Activated CD8-positive, alpha-beta memory T cell treated with anti-CD3 and anti-CD28 coated beads, Interleukin-2, amount 10 ng/mL, durations not matched to agents 7 days and 5 days (primary cell): ENCODE results near the gene XRCC5. TPM values are rescaled to one million over a fixed set of nuclear protein-coding genes. Genes with fewer than 3 reads are reported as not detected.

ENCODE experiments used
- ATAC-seq: fragments of 150-1000 bp; cut with Tn5 transposase; one replicate; pipeline ENCODE4 v1.10.0; 2021; ENCODE audit warnings: moderate library complexity
- CTCF ChIA-PET: fragments of 350-600 bp; sonication (Branson Sonifier 250); formaldehyde crosslinking; loops from one replicate; lab custom pipeline; 2021; ENCODE audit warnings: antibody characterized with exemption; lab: Charles Lee
- DNase-seq: peaks from one replicate; pipeline ENCODE4 v3.0.0-alpha.2; 2020
- H3K27ac Mint-ChIP-seq: one replicate; pipeline ENCODE4 v1.8.0; 2021; ENCODE audit warnings: mild to moderate bottlenecking, mixed read lengths
- H3K27me3 Mint-ChIP-seq: one replicate; pipeline ENCODE4 v1.8.0; 2021; ENCODE audit warnings: mixed read lengths
- H3K36me3 Mint-ChIP-seq: one replicate; pipeline ENCODE4 v1.8.0; 2021; ENCODE audit warnings: mild to moderate bottlenecking, mixed read lengths
- H3K4me1 Mint-ChIP-seq: one replicate; pipeline ENCODE4 v1.8.0; 2021; ENCODE audit warnings: mixed read lengths
- H3K4me3 Mint-ChIP-seq: one replicate; pipeline ENCODE4 v1.8.0; 2021; ENCODE audit warnings: mild to moderate bottlenecking, moderate library complexity, mixed read lengths
- H3K9me3 Mint-ChIP-seq: one replicate; pipeline ENCODE4 v1.8.0; 2022; ENCODE audit warnings: low read depth, mixed read lengths
- total RNA-seq, 2 experiments: library from RNA; stranded (reverse); gene quantifications; one replicate each; pipeline ENCODE4 v1.2.3, GENCODE V29; 2021

Gene XRCC5
- total RNA-seq, 2 experiments from 2014 or later, result 307 to 424 TPM

GRCh38 chr2:216155954-216156353, 46.8 kb downstream of the XRCC5 start:
- peaks cover 73% of the 10 kb centered on the region for H3K36me3 Mint-ChIP-seq
- CTCF ChIA-PET, result interaction anchor here (1.6 kb wide), 1 partner anchor 17 kb away, joined by 3 read pairs; no protein-coding TSS in a partner anchor
- no peak overlapping the region for H3K27ac Mint-ChIP-seq
- H3K4me1 Mint-ChIP-seq, result peaks cover 19% of the 10 kb centered on the region
- no peaks in the 10 kb centered on the region for H3K9me3 Mint-ChIP-seq
- DNase-seq (no peak), ATAC-seq (no peak)
- H3K27me3 Mint-ChIP-seq, result no peaks in the 10 kb centered on the region
- H3K4me3 Mint-ChIP-seq, result no peak overlapping the region

- CTCF ChIA-PET, result interaction anchor here (1.6 kb wide), 1 partner anchor 17 kb away, joined by 3 read pairs; no protein-coding TSS in a partner anchor
- Mint-ChIP-seq H3K4me3 (no peak overlapping the region), H3K27me3 (no peaks in the 10 kb centered on the region), H3K4me1 (peaks cover 17% of the 10 kb centered on the region), H3K27ac (no peak overlapping the region), H3K9me3 (no peaks in the 10 kb centered on the region), H3K36me3 (peaks cover 73% of the 10 kb centered on the region)
- DNase-seq (no peak), ATAC-seq (no peak)
Measured at GRCh38 chr2:216156822-216157221, 47.7 kb downstream of the XRCC5 start.

- ATAC-seq (no peak), DNase-seq (no peak)
- no peak overlapping the region for H3K4me3 Mint-ChIP-seq
- H3K27me3 Mint-ChIP-seq, result no peaks in the 10 kb centered on the region
- CTCF ChIA-PET, result interaction anchor here (0.8 to 1.3 kb wide), 3 partner anchors 12 to 63 kb away, joined by 3 to 6 read pairs (median 4); no protein-coding TSS in a partner anchor
- H3K9me3 Mint-ChIP-seq, result no peaks in the 10 kb centered on the region
- peaks cover 7% of the 10 kb centered on the region for H3K4me1 Mint-ChIP-seq
- H3K27ac Mint-ChIP-seq, result no peak overlapping the region
- peaks cover 77% of the 10 kb centered on the region for H3K36me3 Mint-ChIP-seq
Measured at GRCh38 chr2:216159144-216159543, 50.0 kb downstream of the XRCC5 start.

- Mint-ChIP-seq H3K27me3 (no peaks in the 10 kb centered on the region), H3K9me3 (no peaks in the 10 kb centered on the region), H3K27ac (no peak overlapping the region), H3K4me3 (no peak overlapping the region), H3K4me1 (peaks cover 7% of the 10 kb centered on the region), H3K36me3 (peaks cover 76% of the 10 kb centered on the region)
- CTCF ChIA-PET, result interaction anchor here (0.8 to 1.3 kb wide), 3 partner anchors 12 to 63 kb away, joined by 3 to 6 read pairs (median 4); no protein-coding TSS in a partner anchor
- DNase-seq, result no peak
- no peak for ATAC-seq
Measured at GRCh38 chr2:216159646-216160045, 50.5 kb downstream of the XRCC5 start.

- CTCF ChIA-PET, result interaction anchor here (2.1 kb wide), 1 partner anchor 28 kb away, joined by 6 read pairs; no protein-coding TSS in a partner anchor
- Mint-ChIP-seq H3K27me3 (no peaks in the 10 kb centered on the region), H3K4me1 (peaks cover 8% of the 10 kb centered on the region), H3K27ac (no peak overlapping the region), H3K9me3 (no peaks in the 10 kb centered on the region), H3K4me3 (no peak overlapping the region), H3K36me3 (peaks cover 75% of the 10 kb centered on the region)
- ATAC-seq, result no peak
- no peak for DNase-seq
Measured at GRCh38 chr2:216160786-216161185, 51.6 kb downstream of the XRCC5 start.

- Mint-ChIP-seq H3K4me3 (no peak overlapping the region), H3K27ac (no peak overlapping the region), H3K36me3 (peaks cover 71% of the 10 kb centered on the region), H3K27me3 (no peaks in the 10 kb centered on the region), H3K9me3 (no peaks in the 10 kb centered on the region), H3K4me1 (peaks cover 13% of the 10 kb centered on the region)
- no peak for DNase-seq
- CTCF ChIA-PET, result interaction anchor here (1.2 to 2.1 kb wide), 4 partner anchors 12 to 242 kb away, joined by 3 to 6 read pairs (median 4); no protein-coding TSS in a partner anchor
- no peak for ATAC-seq
Measured at GRCh38 chr2:216161967-216162366, 52.8 kb downstream of the XRCC5 start.

GRCh38 chr2:216163518-216163917, 54.4 kb downstream of the XRCC5 start:
- H3K9me3 Mint-ChIP-seq, result no peaks in the 10 kb centered on the region
- peaks cover 13% of the 10 kb centered on the region for H3K4me1 Mint-ChIP-seq
- DNase-seq (no peak), ATAC-seq (no peak)
- H3K4me3 Mint-ChIP-seq, result no peak overlapping the region
- H3K36me3 Mint-ChIP-seq, result peaks cover 77% of the 10 kb centered on the region
- CTCF ChIA-PET, result no interaction called here
- H3K27ac Mint-ChIP-seq, result no peak overlapping the region
- H3K27me3 Mint-ChIP-seq, result no peaks in the 10 kb centered on the region

GRCh38 chr2:216164087-216164486, 54.9 kb downstream of the XRCC5 start:
- H3K27me3 Mint-ChIP-seq, result no peaks in the 10 kb centered on the region
- H3K9me3 Mint-ChIP-seq, result no peaks in the 10 kb centered on the region
- H3K4me1 Mint-ChIP-seq, result peaks cover 16% of the 10 kb centered on the region
- DNase-seq, result no peak
- no peak overlapping the region for H3K27ac Mint-ChIP-seq
- H3K4me3 Mint-ChIP-seq, result no peak overlapping the region
- H3K36me3 Mint-ChIP-seq, result peaks cover 80% of the 10 kb centered on the region
- no peak for ATAC-seq
- CTCF ChIA-PET, result no interaction called here

GRCh38 chr2:216164576-216164975, 55.4 kb downstream of the XRCC5 start:
- H3K27me3 Mint-ChIP-seq, result no peaks in the 10 kb centered on the region
- H3K4me3 Mint-ChIP-seq, result no peak overlapping the region
- H3K9me3 Mint-ChIP-seq, result no peaks in the 10 kb centered on the region
- ATAC-seq, result no peak
- H3K27ac Mint-ChIP-seq, result no peak overlapping the region
- no peak for DNase-seq
- H3K4me1 Mint-ChIP-seq, result peaks cover 14% of the 10 kb centered on the region
- CTCF ChIA-PET, result no interaction called here
- H3K36me3 Mint-ChIP-seq, result peaks cover 82% of the 10 kb centered on the region

- Mint-ChIP-seq H3K4me1 (peaks cover 14% of the 10 kb centered on the region), H3K4me3 (no peak overlapping the region), H3K27ac (no peak overlapping the region), H3K27me3 (no peaks in the 10 kb centered on the region), H3K9me3 (no peaks in the 10 kb centered on the region), H3K36me3 (peaks cover 81% of the 10 kb centered on the region)
- DNase-seq, result no peak
- ATAC-seq, result no peak
- CTCF ChIA-PET, result no interaction called here
Measured at GRCh38 chr2:216165711-216166110, 56.6 kb downstream of the XRCC5 start.

GRCh38 chr2:216169087-216169486, 59.9 kb downstream of the XRCC5 start:
- CTCF ChIA-PET, result interaction anchor here (1.6 kb wide), 1 partner anchor 135 kb away, joined by 3 read pairs; no protein-coding TSS in a partner anchor
- DNase-seq, result no peak
- no peaks in the 10 kb centered on the region for H3K27me3 Mint-ChIP-seq
- no peak overlapping the region for H3K4me3 Mint-ChIP-seq
- H3K4me1 Mint-ChIP-seq, result peaks cover 18% of the 10 kb centered on the region
- H3K9me3 Mint-ChIP-seq, result no peaks in the 10 kb centered on the region
- ATAC-seq, result no peak
- H3K27ac Mint-ChIP-seq, result no peak overlapping the region
- peaks cover 73% of the 10 kb centered on the region for H3K36me3 Mint-ChIP-seq

GRCh38 chr2:216170076-216170763, 61.1 kb downstream of the XRCC5 start:
- Mint-ChIP-seq H3K4me1 (peaks cover 25% of the 10 kb centered on the region), H3K9me3 (no peaks in the 10 kb centered on the region), H3K27me3 (no peaks in the 10 kb centered on the region), H3K36me3 (peaks cover 76% of the 10 kb centered on the region), H3K27ac (no peak overlapping the region), H3K4me3 (no peak overlapping the region)
- DNase-seq (no peak), ATAC-seq (no peak)
- CTCF ChIA-PET, result interaction anchor here (0.7 to 1.4 kb wide), 2 partner anchors 13 to 39 kb away, joined by 3 read pairs; no protein-coding TSS in a partner anchor

- H3K9me3 Mint-ChIP-seq, result no peaks in the 10 kb centered on the region
- CTCF ChIA-PET, result interaction anchor here (1.4 kb wide), 1 partner anchor 39 kb away, joined by 3 read pairs; no protein-coding TSS in a partner anchor
- no peak overlapping the region for H3K27ac Mint-ChIP-seq
- DNase-seq (no peak), ATAC-seq (no peak)
- H3K27me3 Mint-ChIP-seq, result no peaks in the 10 kb centered on the region
- peaks cover 77% of the 10 kb centered on the region for H3K36me3 Mint-ChIP-seq
- peaks cover 26% of the 10 kb centered on the region for H3K4me1 Mint-ChIP-seq
- H3K4me3 Mint-ChIP-seq, result no peak overlapping the region
Measured at GRCh38 chr2:216171011-216171410, 61.9 kb downstream of the XRCC5 start.

GRCh38 chr2:216172493-216172892, 63.3 kb downstream of the XRCC5 start:
- DNase-seq, result no peak
- CTCF ChIA-PET, result interaction anchor here (1.5 to 2.4 kb wide), 2 partner anchors 11 to 232 kb away, joined by 5 to 7 read pairs; no protein-coding TSS in a partner anchor
- Mint-ChIP-seq H3K4me1 (peaks cover 26% of the 10 kb centered on the region), H3K36me3 (peaks cover 74% of the 10 kb centered on the region), H3K27me3 (no peaks in the 10 kb centered on the region), H3K27ac (no peak overlapping the region), H3K9me3 (no peaks in the 10 kb centered on the region), H3K4me3 (no peak overlapping the region)
- ATAC-seq, result no peak
